Astrocyte (in vitro differentiated cells and primary cell): ENCODE data around the gene GLYR1. TPM values are rescaled to one million over a fixed set of nuclear protein-coding genes. Genes with fewer than 3 reads are reported as not detected.

ENCODE experiments used
- DNase-seq: peaks from one replicate; pipeline ENCODE4 v3.0.0-alpha.2; 2010; ENCODE audit warnings: low read depth
- FAIRE-seq: peaks from 2 replicates; lab custom pipeline; 2011; peaks lifted over from hg19 to GRCh38; lab: Jason Lieb, UNC
- H2AFZ ChIP-seq: 2 replicates; pipeline ENCODE4 v1.6.0; 2012; ENCODE audit warnings: low read depth, low read length, inconsistent platforms
- H3K27ac ChIP-seq: 2 replicates; pipeline ENCODE4 v1.5.1; 2011; ENCODE audit warnings: low read depth, low read length, inconsistent platforms
- H3K27me3 ChIP-seq: 2 replicates; pipeline ENCODE4 v1.6.0; 2011; ENCODE audit warnings: low read length, inconsistent platforms; ENCODE audit not compliant: insufficient read depth
- H3K36me3 ChIP-seq: 2 replicates; pipeline ENCODE4 v1.5.1; 2011; ENCODE audit warnings: low read length, inconsistent platforms; ENCODE audit not compliant: insufficient read depth
- H3K4me1 ChIP-seq: 2 replicates; pipeline ENCODE4 v1.5.1; 2011; ENCODE audit warnings: low read length, inconsistent platforms; ENCODE audit not compliant: insufficient read depth
- H3K4me2 ChIP-seq: 2 replicates; pipeline ENCODE4 v1.6.0; 2012; ENCODE audit warnings: low read length, inconsistent platforms
- H3K4me3 ChIP-seq: 2 replicates; pipeline ENCODE4 v1.5.1; 2011; ENCODE audit warnings: low read depth, mild to moderate bottlenecking, low read length, inconsistent platforms; ENCODE audit not compliant: insufficient read depth
- H3K79me2 ChIP-seq: 2 replicates; pipeline ENCODE4 v1.6.0; 2012; ENCODE audit warnings: mild to moderate bottlenecking, low read length, inconsistent platforms; ENCODE audit not compliant: insufficient read depth
- H3K9ac ChIP-seq: 2 replicates; pipeline ENCODE4 v1.6.0; 2012; ENCODE audit warnings: mild to moderate bottlenecking, low read length, inconsistent platforms
- H3K9me3 ChIP-seq: 2 replicates; pipeline ENCODE4 v1.5.1; 2012; ENCODE audit warnings: low read depth, mild to moderate bottlenecking, low read length, inconsistent platforms; ENCODE audit not compliant: insufficient read depth
- H4K20me1 ChIP-seq: 2 replicates; pipeline ENCODE4 v1.6.0; 2012; ENCODE audit warnings: low read length, inconsistent platforms; ENCODE audit not compliant: insufficient read depth
- H3K27ac Mint-ChIP-seq: one replicate; pipeline ENCODE4 v1.8.0; 2021; ENCODE audit warnings: mild to moderate bottlenecking, mixed read lengths; ENCODE audit not compliant: unreplicated experiment
- H3K27me3 Mint-ChIP-seq: one replicate; pipeline ENCODE4 v1.8.0; 2021; ENCODE audit warnings: low read depth, mixed read lengths; ENCODE audit not compliant: unreplicated experiment
- H3K36me3 Mint-ChIP-seq: one replicate; pipeline ENCODE4 v1.8.0; 2021; ENCODE audit warnings: low read depth, mixed read lengths; ENCODE audit not compliant: unreplicated experiment
- H3K4me1 Mint-ChIP-seq: one replicate; pipeline ENCODE4 v1.8.0; 2021; ENCODE audit warnings: low read depth, mixed read lengths; ENCODE audit not compliant: unreplicated experiment
- H3K4me3 Mint-ChIP-seq: one replicate; pipeline ENCODE4 v1.8.0; 2021; ENCODE audit warnings: mild to moderate bottlenecking, moderate library complexity, mixed read lengths; ENCODE audit not compliant: unreplicated experiment
- H3K9me3 Mint-ChIP-seq: one replicate; pipeline ENCODE4 v1.8.0; 2021; ENCODE audit warnings: mild to moderate bottlenecking, mixed read lengths; ENCODE audit not compliant: unreplicated experiment
- EZH2 ChIP-seq: IDR thresholded peaks from 2 replicates; pipeline ENCODE4 v1.6.1; 2012; ENCODE audit warnings: mild to moderate bottlenecking, low read length, inconsistent platforms; ENCODE audit not compliant: insufficient read depth
- total RNA-seq: library from RNA; stranded (reverse); gene quantifications from 2 replicates; pipeline ENCODE4 v1.2.1, GENCODE V29; 2021
- TF ChIP-seq, protein P1 (sequence below): IDR thresholded peaks from 2 replicates; pipeline ENCODE4 v1.5.1; 2011; ENCODE audit warnings: low read depth, mild to moderate bottlenecking, inconsistent platforms, low read length, moderate library complexity; ENCODE audit not compliant: insufficient read depth

GLYR1 gene
- total RNA-seq, 1 donor from 2014 or later: 77.8 TPM

DNA sequence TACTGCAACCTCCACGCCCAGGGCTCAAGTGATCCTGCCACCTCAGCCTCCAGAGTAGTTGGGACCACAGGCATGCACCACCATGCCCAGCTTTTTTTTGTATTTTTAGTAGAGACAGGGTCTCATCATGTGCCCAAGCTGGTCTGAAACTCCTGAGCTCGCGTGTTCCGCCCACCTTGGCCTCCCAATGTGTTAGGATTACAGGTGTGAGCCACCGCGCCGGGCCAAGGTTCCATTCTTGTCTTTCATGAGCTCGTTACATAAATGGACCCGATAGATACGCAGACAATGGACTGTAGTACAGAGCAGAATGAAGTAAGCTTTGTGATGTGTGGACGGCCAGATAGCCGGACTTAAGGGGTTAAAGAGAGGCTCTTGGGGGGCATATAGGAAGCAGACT is 19.5 kb upstream of the GLYR1 start:
- H3K9ac ChIP-seq: no peak overlapping the region
- DNase-seq: no peak
- Mint-ChIP-seq H3K4me1 (peaks cover 16% of the 10 kb centered on the region), H3K9me3 (no peaks in the 10 kb centered on the region), H3K27me3 (no peaks in the 10 kb centered on the region), H3K36me3 (peaks cover 16% of the 10 kb centered on the region), H3K27ac (no peak overlapping the region), H3K4me3 (no peak overlapping the region)
- TF ChIP-seq, protein P1, sequence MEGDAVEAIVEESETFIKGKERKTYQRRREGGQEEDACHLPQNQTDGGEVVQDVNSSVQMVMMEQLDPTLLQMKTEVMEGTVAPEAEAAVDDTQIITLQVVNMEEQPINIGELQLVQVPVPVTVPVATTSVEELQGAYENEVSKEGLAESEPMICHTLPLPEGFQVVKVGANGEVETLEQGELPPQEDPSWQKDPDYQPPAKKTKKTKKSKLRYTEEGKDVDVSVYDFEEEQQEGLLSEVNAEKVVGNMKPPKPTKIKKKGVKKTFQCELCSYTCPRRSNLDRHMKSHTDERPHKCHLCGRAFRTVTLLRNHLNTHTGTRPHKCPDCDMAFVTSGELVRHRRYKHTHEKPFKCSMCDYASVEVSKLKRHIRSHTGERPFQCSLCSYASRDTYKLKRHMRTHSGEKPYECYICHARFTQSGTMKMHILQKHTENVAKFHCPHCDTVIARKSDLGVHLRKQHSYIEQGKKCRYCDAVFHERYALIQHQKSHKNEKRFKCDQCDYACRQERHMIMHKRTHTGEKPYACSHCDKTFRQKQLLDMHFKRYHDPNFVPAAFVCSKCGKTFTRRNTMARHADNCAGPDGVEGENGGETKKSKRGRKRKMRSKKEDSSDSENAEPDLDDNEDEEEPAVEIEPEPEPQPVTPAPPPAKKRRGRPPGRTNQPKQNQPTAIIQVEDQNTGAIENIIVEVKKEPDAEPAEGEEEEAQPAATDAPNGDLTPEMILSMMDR: no peak
- no peak for TF ChIP-seq EZH2
- H4K20me1 ChIP-seq: peaks cover 93% of the 10 kb centered on the region
- no peak overlapping the region for H3K4me3 ChIP-seq
- peaks cover 26% of the 10 kb centered on the region for H3K36me3 ChIP-seq
- H3K4me2 ChIP-seq: no peak overlapping the region
- peaks cover 85% of the 10 kb centered on the region for H3K79me2 ChIP-seq
- no peak overlapping the region for H2AFZ ChIP-seq
- no peak for FAIRE-seq
- no peaks in the 10 kb centered on the region for H3K4me1 ChIP-seq
- H3K9me3 ChIP-seq: no peaks in the 10 kb centered on the region
- H3K27me3 ChIP-seq: no peaks in the 10 kb centered on the region
- H3K27ac ChIP-seq: no peak overlapping the region

DNA sequence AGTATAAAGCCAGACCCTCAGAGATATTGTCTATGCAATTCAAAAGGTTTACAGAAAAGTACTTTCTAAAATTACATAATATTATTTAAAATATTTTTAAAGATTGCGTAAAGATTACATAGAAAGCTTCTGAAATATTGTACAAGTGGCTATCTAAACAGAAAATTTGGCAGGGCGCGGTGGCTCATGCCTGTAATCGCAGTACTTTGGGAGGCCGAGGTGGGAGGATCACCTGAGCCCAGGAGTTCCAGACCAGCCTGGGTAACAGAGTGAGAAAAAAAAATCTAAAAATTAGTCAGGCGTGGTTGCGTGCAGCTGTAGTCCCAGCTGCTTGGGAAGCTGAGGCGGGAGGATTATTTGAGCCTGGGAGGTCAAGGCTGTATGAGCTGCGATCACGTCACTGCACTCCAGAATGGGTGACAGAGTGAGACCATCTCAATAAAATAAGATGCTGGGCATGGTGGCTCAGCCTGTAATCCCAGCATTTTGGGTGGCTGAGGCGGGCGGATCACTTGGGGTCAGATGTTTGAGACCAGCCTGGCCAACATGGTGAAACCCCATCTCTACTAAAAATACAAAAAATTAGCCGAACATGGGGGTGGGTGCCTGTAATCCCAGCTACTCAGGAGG is 18.3 kb upstream of the GLYR1 start:
- no peaks in the 10 kb centered on the region for H3K27me3 Mint-ChIP-seq
- Histone ChIP-seq H3K27ac (no peak overlapping the region), H3K4me1 (peaks cover 1% of the 10 kb centered on the region), H3K4me2 (no peak overlapping the region), H3K4me3 (no peak overlapping the region), H3K27me3 (no peaks in the 10 kb centered on the region), H3K9me3 (no peaks in the 10 kb centered on the region), H2AFZ (no peak overlapping the region), H4K20me1 (peaks cover 96% of the 10 kb centered on the region), H3K79me2 (peaks cover 95% of the 10 kb centered on the region), H3K9ac (no peak overlapping the region), H3K36me3 (peaks cover 37% of the 10 kb centered on the region)
- peaks cover 21% of the 10 kb centered on the region for H3K4me1 Mint-ChIP-seq
- no peak for TF ChIP-seq EZH2
- TF ChIP-seq, protein P1: no peak
- H3K4me3 Mint-ChIP-seq: no peak overlapping the region
- no peaks in the 10 kb centered on the region for H3K9me3 Mint-ChIP-seq
- peaks cover 16% of the 10 kb centered on the region for H3K36me3 Mint-ChIP-seq
- H3K27ac Mint-ChIP-seq: no peak overlapping the region
- FAIRE-seq (no peak), DNase-seq (no peak)

DNA sequence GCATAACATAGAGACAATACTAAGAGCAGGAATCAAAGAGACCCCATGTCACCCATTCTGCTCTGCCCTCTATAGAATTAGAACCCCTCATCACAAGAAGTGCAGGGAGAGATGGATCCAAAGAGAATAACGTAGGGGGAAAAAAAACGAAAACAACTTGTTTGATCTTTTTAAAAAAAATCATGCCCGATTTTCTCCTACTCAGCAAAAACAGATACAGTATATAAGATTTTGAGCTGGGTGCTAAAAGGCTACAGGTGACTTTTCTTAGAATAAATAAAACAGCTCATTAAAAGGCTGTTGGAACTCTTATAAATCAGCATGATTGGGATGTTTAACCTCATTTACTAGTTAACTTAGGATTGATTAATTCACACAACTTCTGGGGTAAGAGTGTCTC is 17.6 kb upstream of the GLYR1 start:
- H3K9ac ChIP-seq: no peak overlapping the region
- Mint-ChIP-seq H3K4me1 (peaks cover 26% of the 10 kb centered on the region), H3K4me3 (no peak overlapping the region), H3K27me3 (no peaks in the 10 kb centered on the region), H3K36me3 (peaks cover 17% of the 10 kb centered on the region), H3K27ac (no peak overlapping the region), H3K9me3 (no peaks in the 10 kb centered on the region)
- no peaks in the 10 kb centered on the region for H3K27me3 ChIP-seq
- H4K20me1 ChIP-seq: peaks cover 96% of the 10 kb centered on the region
- no peak overlapping the region for H3K27ac ChIP-seq
- H3K36me3 ChIP-seq: peaks cover 32% of the 10 kb centered on the region
- H3K4me2 ChIP-seq: no peak overlapping the region
- FAIRE-seq (no peak), DNase-seq (no peak)
- peaks cover 7% of the 10 kb centered on the region for H3K4me1 ChIP-seq
- peaks cover 91% of the 10 kb centered on the region for H3K79me2 ChIP-seq
- H3K4me3 ChIP-seq: no peak overlapping the region
- H2AFZ ChIP-seq: no peak overlapping the region
- TF ChIP-seq, protein P1: no peak
- no peak for TF ChIP-seq EZH2
- H3K9me3 ChIP-seq: no peaks in the 10 kb centered on the region
